Caco-2 (cell line): Measurements from ENCODE around the gene LRRC49. TPM values are rescaled to one million over a fixed set of nuclear protein-coding genes. Genes with fewer than 3 reads are reported as not detected.

Experiments
- BruUV-seq: library from RNA; stranded (reverse); fragments of 400-500 nt; replicated peaks from 2 replicates; lab custom pipeline; 2021; lab: Mats Ljungman, UMichigan
- CTCF ChIA-PET: fragments of 300-600 bp; sonication (Branson Sonifier 250); formaldehyde crosslinking; loops from one replicate; lab custom pipeline; 2022; ENCODE audit warnings: antibody characterized with exemption; lab: Charles Lee
- POLR2A ChIA-PET: fragments of 300-600 bp; sonication (Branson Sonifier 250); formaldehyde crosslinking; loops from one replicate; lab custom pipeline; 2022; ENCODE audit warnings: antibody characterized with exemption; lab: Charles Lee
- DNase-seq, 2 experiments: peaks; one replicate each; pipeline versions ENCODE4 v3.0.0 to v3.0.0-alpha.2; 2020 to 2022
- H3K27me3 ChIP-seq: replicated peaks from 2 replicates; pipeline ENCODE4 v1.6.0; 2011; ENCODE audit warnings: low read length; ENCODE audit not compliant: control insufficient read depth, insufficient read depth
- H3K36me3 ChIP-seq: 2 replicates; pipeline ENCODE4 v1.5.1; 2011; ENCODE audit warnings: low read length; ENCODE audit not compliant: control insufficient read depth, insufficient read depth
- H3K4me1 ChIP-seq: fragments of 250-450 bp; sonication (Bioruptor Pico); 2 replicates; pipeline ENCODE4 v1.5.1; 2020; ENCODE audit warnings: mild to moderate bottlenecking
- H3K4me3 ChIP-seq: 2 replicates; pipeline ENCODE4 v1.5.1; 2011; ENCODE audit warnings: low read depth, mild to moderate bottlenecking, control low read depth, low read length
- H3K9me3 ChIP-seq: fragments of 250-450 bp; sonication (Bioruptor Pico); 2 replicates; pipeline ENCODE4 v1.5.1; 2020; ENCODE audit warnings: mild to moderate bottlenecking, moderate library complexity
- H3K27ac Mint-ChIP-seq: one replicate; pipeline ENCODE4 v1.8.0; 2022; ENCODE audit warnings: mixed read lengths; ENCODE audit not compliant: unreplicated experiment
- H3K27me3 Mint-ChIP-seq: one replicate; pipeline ENCODE4 v1.8.0; 2022; ENCODE audit warnings: mixed read lengths; ENCODE audit not compliant: insufficient read depth, unreplicated experiment
- H3K36me3 Mint-ChIP-seq: one replicate; pipeline ENCODE4 v1.8.0; 2022; ENCODE audit warnings: mild to moderate bottlenecking, mixed read lengths; ENCODE audit not compliant: insufficient read depth, unreplicated experiment
- H3K4me1 Mint-ChIP-seq: one replicate; pipeline ENCODE4 v1.8.0; 2022; ENCODE audit warnings: low read depth, mixed read lengths; ENCODE audit not compliant: unreplicated experiment
- H3K4me3 Mint-ChIP-seq: one replicate; pipeline ENCODE4 v1.8.0; 2022; ENCODE audit warnings: mild to moderate bottlenecking, moderate library complexity, mixed read lengths; ENCODE audit not compliant: unreplicated experiment
- H3K9me3 Mint-ChIP-seq: one replicate; pipeline ENCODE4 v1.8.0; 2022; ENCODE audit warnings: mixed read lengths; ENCODE audit not compliant: unreplicated experiment
- CTCF ChIP-seq, 2 experiments: fragments of 200-600 bp in 1 of 2; IDR thresholded peaks; 1 replicate in 1 of 2; 2 replicates in 1 of 2; pipeline versions ENCODE4 v1.5.1 to v1.8.0; 2011 to 2022; ENCODE audit warnings: antibody characterized with exemption in 1 of 2, control low read depth in 1 of 2, inconsistent platforms in 1 of 2, low read depth in 1 of 2, low read length in 1 of 2, mild to moderate bottlenecking in 1 of 2, moderate library complexity in 1 of 2; ENCODE audit not compliant: insufficient read depth in 1 of 2, severe bottlenecking in 1 of 2, unreplicated experiment in 1 of 2
- intact Hi-C: fragments of 100-400 bp; cut with micrococcal nuclease; formaldehyde crosslinking; loops from one replicate; pipeline ENCODE4 v1.10.0; 2022; ENCODE audit not compliant: unreplicated experiment
- total RNA-seq: library from RNA; stranded (reverse); gene quantifications from 2 replicates; pipeline ENCODE4 v1.2.3, GENCODE V29; 2022

LRRC49 gene
- total RNA-seq, 1 experiment from 2014 or later: 0.82 TPM

GRCh38 chr15:70954733-70955132 is 62.1 kb downstream of the LRRC49 start:
- no peak for DNase-seq
- Mint-ChIP-seq H3K27ac (no peak overlapping the region), H3K9me3 (no peaks in the 10 kb centered on the region), H3K4me1 (no peaks in the 10 kb centered on the region), H3K36me3 (no peaks in the 10 kb centered on the region), H3K27me3 (peaks cover 19% of the 10 kb centered on the region), H3K4me3 (no peak overlapping the region)
- H3K36me3 ChIP-seq: no peaks in the 10 kb centered on the region
- H3K9me3 ChIP-seq: peaks cover 6% of the 10 kb centered on the region; the same call in 1 of the 2 replicates
- H3K4me3 ChIP-seq: no peak overlapping the region
- no TSS peak for BruUV-seq
- intact Hi-C loops: no loop called here
- POLR2A ChIA-PET: no interaction called here
- no peaks in the 10 kb centered on the region for H3K4me1 ChIP-seq
- TF ChIP-seq CTCF (IDR thresholded peaks at IDR 0.05; ENCODE audit: insufficient read depth in 1 of 2, low read depth in 1 of 2, low read length in 1 of 2, severe bottlenecking in 1 of 2, unreplicated experiment in 1 of 2): no peak
- no peaks in the 10 kb centered on the region for H3K27me3 ChIP-seq
- CTCF ChIA-PET: no interaction called here

GRCh38 chr15:70955151-70955550 is 62.5 kb downstream of the LRRC49 start:
- H3K36me3 ChIP-seq: no peaks in the 10 kb centered on the region
- Mint-ChIP-seq H3K27me3 (peaks cover 17% of the 10 kb centered on the region), H3K27ac (no peak overlapping the region), H3K4me3 (no peak overlapping the region), H3K9me3 (no peaks in the 10 kb centered on the region), H3K4me1 (no peaks in the 10 kb centered on the region), H3K36me3 (no peaks in the 10 kb centered on the region)
- intact Hi-C loops: no loop called here
- ChIA-PET POLR2A (no interaction called here), CTCF (no interaction called here)
- no peak for TF ChIP-seq CTCF (IDR thresholded peaks at IDR 0.05; ENCODE audit: insufficient read depth in 1 of 2, low read depth in 1 of 2, low read length in 1 of 2, severe bottlenecking in 1 of 2, unreplicated experiment in 1 of 2)
- no peak for DNase-seq
- H3K4me3 ChIP-seq: no peak overlapping the region
- no peaks in the 10 kb centered on the region for H3K27me3 ChIP-seq
- no peaks in the 10 kb centered on the region for H3K4me1 ChIP-seq
- peaks cover 6% of the 10 kb centered on the region; the same call in 1 of the 2 replicates for H3K9me3 ChIP-seq
- no TSS peak for BruUV-seq

- H3K27me3 ChIP-seq: no peaks in the 10 kb centered on the region
- Mint-ChIP-seq H3K27me3 (peaks cover 16% of the 10 kb centered on the region), H3K27ac (no peak overlapping the region), H3K4me1 (no peaks in the 10 kb centered on the region), H3K36me3 (no peaks in the 10 kb centered on the region), H3K9me3 (no peaks in the 10 kb centered on the region), H3K4me3 (no peak overlapping the region)
- H3K36me3 ChIP-seq: no peaks in the 10 kb centered on the region
- intact Hi-C loops: no loop called here
- CTCF ChIA-PET: no interaction called here
- no peaks in the 10 kb centered on the region for H3K4me1 ChIP-seq
- TF ChIP-seq CTCF (IDR thresholded peaks at IDR 0.05; ENCODE audit: insufficient read depth in 1 of 2, low read depth in 1 of 2, low read length in 1 of 2, severe bottlenecking in 1 of 2, unreplicated experiment in 1 of 2): no peak
- 0 out of 2 replicates have a peak, but pooled peaks cover 6% of the 10 kb centered on the region for H3K9me3 ChIP-seq
- no peak for DNase-seq
- H3K4me3 ChIP-seq: no peak overlapping the region
- POLR2A ChIA-PET: no interaction called here
- BruUV-seq: no TSS peak
Measured at GRCh38 chr15:70956201-70956995, 63.8 kb downstream of the LRRC49 start.
